Spinal cord (tissue), 10 donors: ENCODE results near the gene ARHGEF7. TPM values are rescaled to one million over a fixed set of nuclear protein-coding genes. Genes with fewer than 3 reads are reported as not detected.

Source experiments
- DNase-seq, 6 donors: peaks; one replicate each; pipeline versions ENCODE4 v3.0.0 to v3.0.0-alpha.2; 2013 to 2015; ENCODE audit warnings: low spot score in 6 of 6, low read depth in 4 of 6
- H3K27ac ChIP-seq: one replicate; pipeline ENCODE4 v1.5.1; 2013; ENCODE audit warnings: low read depth, low read length, control low read depth
- H3K27me3 ChIP-seq: one replicate; pipeline ENCODE4 v1.6.1; 2013; ENCODE audit warnings: low read length; ENCODE audit not compliant: control insufficient read depth, insufficient read depth
- H3K36me3 ChIP-seq: one replicate; pipeline ENCODE4 v1.6.1; 2013; ENCODE audit warnings: low read length; ENCODE audit not compliant: control insufficient read depth, insufficient read depth
- H3K4me1 ChIP-seq: one replicate; pipeline ENCODE4 v1.6.1; 2013; ENCODE audit warnings: low read length; ENCODE audit not compliant: control insufficient read depth, insufficient read depth
- H3K4me3 ChIP-seq: one replicate; pipeline ENCODE4 v1.5.1; 2013; ENCODE audit warnings: low read depth, low read length, control low read depth
- H3K9me3 ChIP-seq: one replicate; pipeline ENCODE4 v1.6.1; 2013; ENCODE audit warnings: low read length; ENCODE audit not compliant: control insufficient read depth, insufficient read depth
- WGBS: methylation state at CpG from one replicate; pipeline ENCODE4 v1.1.5; 2013; ENCODE audit warnings: missing lambda C conversion rate; ENCODE audit not compliant: insufficient coverage; 5-methylcytosine and 5-hydroxymethylcytosine counted together
- polyA plus RNA-seq, 2 donors: library from polyadenylated mRNA; unstranded; fragments of 120-200 nt; gene quantifications; one replicate each; pipeline ENCODE4 v1.2.1, GENCODE V29; 2013; ENCODE audit not compliant: insufficient read length in 2 of 2
- total RNA-seq, 2 donors: library from RNA; depleted of rRNA in 1 of 2; stranded (reverse); fragments of 120-200 nt in 1 of 2; fragments of >200 nt in 1 of 2; gene quantifications; one replicate each; pipeline versions ENCODE4 v1.2.3 to v1.2.4, GENCODE V29; 2013 to 2014
- donor health status: healthy.

The ARHGEF7 gene
- total and polyA plus RNA-seq, 4 donors = 66.1 to 140 (median 120) TPM

GRCh38 chr13:111283991-111284390 is 168.9 kb downstream of the ARHGEF7 start:
- no peak overlapping the region for H3K27ac ChIP-seq
- H3K9me3 ChIP-seq = no peaks in the 10 kb centered on the region
- H3K4me1 ChIP-seq = no peaks in the 10 kb centered on the region
- no peaks in the 10 kb centered on the region for H3K27me3 ChIP-seq
- no peak overlapping the region for H3K4me3 ChIP-seq
- WGBS = 90% methylated on average over 9 of the region's 9 CpGs
- H3K36me3 ChIP-seq = peaks cover 70% of the 10 kb centered on the region
- no peak for DNase-seq

- no peaks in the 10 kb centered on the region for H3K9me3 ChIP-seq
- no peak for DNase-seq
- 95% methylated on average over 12 of the region's 14 CpGs for WGBS
- no peak overlapping the region for H3K4me3 ChIP-seq
- no peaks in the 10 kb centered on the region for H3K4me1 ChIP-seq
- H3K27me3 ChIP-seq = no peaks in the 10 kb centered on the region
- no peak overlapping the region for H3K27ac ChIP-seq
- H3K36me3 ChIP-seq = peaks cover 68% of the 10 kb centered on the region
Measured at GRCh38 chr13:111284565-111284964, 169.5 kb downstream of the ARHGEF7 start.

- H3K4me1 ChIP-seq = no peaks in the 10 kb centered on the region
- 87% methylated on average over 15 of the region's 15 CpGs for WGBS
Measured at GRCh38 chr13:111286162-111286561, 171.1 kb downstream of the ARHGEF7 start.

GRCh38 chr13:111286749-111287148 is 171.6 kb downstream of the ARHGEF7 start:
- Histone ChIP-seq H3K27me3 (no peaks in the 10 kb centered on the region), H3K4me3 (no peak overlapping the region), H3K27ac (no peak overlapping the region), H3K36me3 (peaks cover 75% of the 10 kb centered on the region), H3K9me3 (no peaks in the 10 kb centered on the region), H3K4me1 (no peaks in the 10 kb centered on the region)
- 92% methylated on average over 7 of the region's 7 CpGs for WGBS
- no peak for DNase-seq

More at GRCh38 chr13:111286162-111286561, 171.1 kb downstream of the ARHGEF7 start:
- H3K4me3 ChIP-seq = no peak overlapping the region
- H3K36me3 ChIP-seq = peaks cover 71% of the 10 kb centered on the region
- no peaks in the 10 kb centered on the region for H3K27me3 ChIP-seq
- H3K27ac ChIP-seq = no peak overlapping the region
- H3K9me3 ChIP-seq = no peaks in the 10 kb centered on the region
- DNase-seq = no peak

- DNase-seq = no peak
- Histone ChIP-seq H3K27ac (no peak overlapping the region), H3K27me3 (no peaks in the 10 kb centered on the region), H3K4me1 (no peaks in the 10 kb centered on the region), H3K36me3 (peaks cover 74% of the 10 kb centered on the region), H3K4me3 (no peak overlapping the region), H3K9me3 (no peaks in the 10 kb centered on the region)
- WGBS = 91% methylated on average over 8 of the region's 8 CpGs
Measured at GRCh38 chr13:111287201-111287600, 172.1 kb downstream of the ARHGEF7 start.

GRCh38 chr13:111288276-111288675 is 173.2 kb downstream of the ARHGEF7 start:
- H3K36me3 ChIP-seq = peaks cover 74% of the 10 kb centered on the region

GRCh38 chr13:111289251-111289650 is 174.1 kb downstream of the ARHGEF7 start:
- 71% methylated on average over 10 of the region's 11 CpGs for WGBS
- H3K4me1 ChIP-seq = no peaks in the 10 kb centered on the region
- peak in 1 of 6 donors; percentile 38 for DNase-seq
- no peaks in the 10 kb centered on the region for H3K9me3 ChIP-seq
- no peak overlapping the region for H3K27ac ChIP-seq
- peaks cover 69% of the 10 kb centered on the region for H3K36me3 ChIP-seq
- no peaks in the 10 kb centered on the region for H3K27me3 ChIP-seq
- no peak overlapping the region for H3K4me3 ChIP-seq

More at GRCh38 chr13:111288276-111288675, 173.2 kb downstream of the ARHGEF7 start:
- Histone ChIP-seq H3K9me3 (no peaks in the 10 kb centered on the region), H3K27me3 (no peaks in the 10 kb centered on the region), H3K4me3 (no peak overlapping the region), H3K4me1 (no peaks in the 10 kb centered on the region), H3K27ac (no peak overlapping the region)
- 79% methylated on average over 6 of the region's 7 CpGs for WGBS
- no peak for DNase-seq

GRCh38 chr13:111291908-111292307 is 176.8 kb downstream of the ARHGEF7 start:
- Histone ChIP-seq H3K4me3 (no peak overlapping the region), H3K9me3 (no peaks in the 10 kb centered on the region), H3K27me3 (no peaks in the 10 kb centered on the region), H3K27ac (no peak overlapping the region), H3K36me3 (peaks cover 49% of the 10 kb centered on the region), H3K4me1 (no peaks in the 10 kb centered on the region)
- 79% methylated on average over 8 of the region's 14 CpGs for WGBS
- DNase-seq = no peak

GRCh38 chr13:111292710-111293485 is 177.8 kb downstream of the ARHGEF7 start:
- Histone ChIP-seq H3K4me1 (no peaks in the 10 kb centered on the region), H3K4me3 (no peak overlapping the region), H3K9me3 (no peaks in the 10 kb centered on the region), H3K27me3 (no peaks in the 10 kb centered on the region), H3K27ac (no peak overlapping the region), H3K36me3 (peaks cover 42% of the 10 kb centered on the region)
- DNase-seq = no peak
- 92% methylated on average over 10 of the region's 13 CpGs for WGBS

GRCh38 chr13:111295886-111296285 is 180.8 kb downstream of the ARHGEF7 start:
- Histone ChIP-seq H3K4me3 (no peak overlapping the region), H3K4me1 (no peaks in the 10 kb centered on the region), H3K27ac (no peak overlapping the region), H3K27me3 (no peaks in the 10 kb centered on the region), H3K36me3 (peaks cover 41% of the 10 kb centered on the region), H3K9me3 (no peaks in the 10 kb centered on the region)
- DNase-seq = no peak
- WGBS = 94% methylated on average over 7 of the region's 9 CpGs
